GM23248 (cell line): ENCODE results near the gene G6PC3. TPM values are rescaled to one million over a fixed set of nuclear protein-coding genes. Genes with fewer than 3 reads are reported as not detected.
A peak's percentile ranks its signal among the peaks of the same experiment; 100 is the strongest.

Experiments
- DNase-seq: peaks from one replicate; pipeline ENCODE4 v3.0.0-alpha.2; 2015
- H2AFZ ChIP-seq: fragments of 200-600 bp; sonication (generic); 2 replicates; pipeline ENCODE4 v1.6.1; 2016; ENCODE audit warnings: antibody characterized with exemption
- H3F3A ChIP-seq: fragments of 200-600 bp; sonication (generic); 2 replicates; pipeline ENCODE4 v1.6.1; 2016; ENCODE audit warnings: mild to moderate bottlenecking, antibody characterized with exemption, mixed run types; ENCODE audit not compliant: insufficient read depth
- H3K27ac ChIP-seq: fragments of 200-600 bp; sonication (generic); 2 replicates; pipeline ENCODE4 v1.5.1; 2016; ENCODE audit warnings: mild to moderate bottlenecking
- H3K27me3 ChIP-seq: fragments of 200-600 bp; sonication (generic); replicated peaks from 2 replicates; pipeline ENCODE4 v1.6.1; 2016; ENCODE audit warnings: mild to moderate bottlenecking; ENCODE audit not compliant: insufficient read depth
- H3K36me3 ChIP-seq: fragments of 200-600 bp; sonication (generic); 2 replicates; pipeline ENCODE4 v1.6.1; 2016; ENCODE audit warnings: low read depth, mild to moderate bottlenecking
- H3K4me1 ChIP-seq: fragments of 200-600 bp; sonication (generic); 2 replicates; pipeline ENCODE4 v1.6.1; 2016; ENCODE audit warnings: mild to moderate bottlenecking; ENCODE audit not compliant: insufficient read depth
- H3K4me2 ChIP-seq: fragments of 200-600 bp; sonication (generic); one replicate; pipeline ENCODE4 v1.6.1; 2016; ENCODE audit warnings: mild to moderate bottlenecking; ENCODE audit not compliant: unreplicated experiment
- H3K4me3 ChIP-seq: fragments of 200-600 bp; sonication (generic); 2 replicates; pipeline ENCODE4 v1.5.1; 2016; ENCODE audit warnings: mild to moderate bottlenecking
- H3K79me2 ChIP-seq: fragments of 200-600 bp; sonication (generic); 2 replicates; pipeline ENCODE4 v1.6.1; 2016; ENCODE audit warnings: mild to moderate bottlenecking; ENCODE audit not compliant: insufficient read depth
- H3K9ac ChIP-seq: fragments of 200-600 bp; sonication (generic); 2 replicates; pipeline ENCODE4 v1.6.1; 2016; ENCODE audit warnings: mild to moderate bottlenecking
- H3K9me2 ChIP-seq: fragments of 200-600 bp; sonication (generic); 2 replicates; pipeline ENCODE4 v1.6.1; 2016; ENCODE audit warnings: mixed run types, mild to moderate bottlenecking, moderate library complexity; ENCODE audit not compliant: insufficient read depth
- H3K9me3 ChIP-seq: fragments of 200-600 bp; sonication (generic); one replicate; pipeline ENCODE4 v1.6.1; 2017; ENCODE audit warnings: low read depth
- H4K20me1 ChIP-seq: fragments of 200-600 bp; sonication (generic); 2 replicates; pipeline ENCODE4 v1.6.0; 2016; ENCODE audit not compliant: insufficient read depth
- EZH2 ChIP-seq: fragments of 200-600 bp; sonication (generic); IDR thresholded peaks from 2 replicates; pipeline ENCODE4 v1.6.1; 2018; ENCODE audit warnings: antibody characterized with exemption, mild to moderate bottlenecking; ENCODE audit not compliant: insufficient read depth, poor library complexity, severe bottlenecking
- EZH2phosphoT487 ChIP-seq: fragments of 200-600 bp; sonication (generic); IDR thresholded peaks from 2 replicates; pipeline ENCODE4 v1.6.1; 2018; ENCODE audit warnings: antibody characterized with exemption, moderate library complexity, mild to moderate bottlenecking, low read depth; ENCODE audit not compliant: insufficient read depth
- whole genome bisulfite sequencing, 2 experiments: methylation state at CpG; one replicate each; pipeline ENCODE4 v1.1.6; 2015 to 2017; ENCODE audit warnings: low lambda C conversion rate in 2 of 2, low coverage in 1 of 2; ENCODE audit errors: missing lambda C conversion rate in 2 of 2; 5-methylcytosine and 5-hydroxymethylcytosine counted together
- in situ Hi-C: fragments of 300-500 bp; cut with MboI; formaldehyde crosslinking; loops from 2 replicates; pipeline ENCODE4 v1.15.0; 2020
- polyA plus RNA-seq: library from polyadenylated mRNA; unstranded; fragments of >200 nt; fragmentation: Nextera tagmentation; extraction: Ambion mirVana; gene quantifications from 2 replicates; pipeline ENCODE4 v1.2.1, GENCODE V29; 2016
- small RNA-seq: library from RNA; depleted of rRNA; stranded (forward); fragments of <200 nt; gene quantifications from one replicate; pipeline ENCODE3, GENCODE V24; 2014; ENCODE audit warnings: low read depth, low replicate concordance
- total RNA-seq: library from RNA; depleted of rRNA; stranded (reverse); fragments of >200 nt; shearing (Covaris generic); gene quantifications from 2 replicates; pipeline ENCODE4 v1.2.3, GENCODE V29; 2014; rRNA removed

The G6PC3 gene
- total and polyA plus RNA-seq, 2 experiments from 2014 or later: 68.5 to 128 TPM

- Histone ChIP-seq H3K9ac (peak overlapping the region; percentile 94), H3K4me3 (peak overlapping the region; percentile 78), H2AFZ (peak overlapping the region; percentile 48), H3K9me2 (no peaks in the 10 kb centered on the region), H3K4me1 (peaks cover 14% of the 10 kb centered on the region), H3F3A (no peaks in the 10 kb centered on the region), H4K20me1 (no peaks in the 10 kb centered on the region), H3K27ac (peak overlapping the region; percentile 98), H3K36me3 (no peaks in the 10 kb centered on the region), H3K9me3 (no peaks in the 10 kb centered on the region), H3K27me3 (no peaks in the 10 kb centered on the region), H3K79me2 (peaks cover 54% of the 10 kb centered on the region), H3K4me2 (peak overlapping the region; percentile 89)
- DNase-seq: no peak
- WGBS, 2 experiments: 4% methylated on average over 22 to 27 of the region's 32 CpGs
- TF ChIP-seq EZH2phosphoT487 (no peak), EZH2 (no peak)
- in situ Hi-C loops: no loop called here
Observed at GRCh38 chr17:44122816-44123355, 52.4 kb downstream of the G6PC3 start.

GRCh38 chr17:44123356-44124117, 53.0 kb downstream of the G6PC3 start, which contains the start of gene HDAC5:
TSS of gene HDAC5 (minus strand) at chr17:44123641. CDS start at chr17:44117515, 6,126 bp downstream.
- in situ Hi-C loops: no loop called here

GRCh38 chr17:44124118-44124438, 53.5 kb downstream of the G6PC3 start:
- H3K4me3 ChIP-seq: peak overlapping the region; percentile 78
- no peaks in the 10 kb centered on the region for H3K9me2 ChIP-seq
- no peaks in the 10 kb centered on the region for H4K20me1 ChIP-seq
- TF ChIP-seq EZH2 (no peak), EZH2phosphoT487 (no peak)
- no peaks in the 10 kb centered on the region for H3F3A ChIP-seq
- DNase-seq: no peak
- in situ Hi-C loops: no loop called here
- peaks cover 14% of the 10 kb centered on the region for H3K4me1 ChIP-seq
- no peaks in the 10 kb centered on the region for H3K36me3 ChIP-seq
- 2 to 9% methylated on average over 4 to 8 of the region's 8 CpGs for WGBS, 2 experiments
- H3K4me2 ChIP-seq: peak overlapping the region; percentile 74
- H3K9ac ChIP-seq: peak overlapping the region; percentile 94
- peaks cover 42% of the 10 kb centered on the region for H3K79me2 ChIP-seq
- peak overlapping the region; percentile 75 for H2AFZ ChIP-seq
- peak overlapping the region; percentile 98 for H3K27ac ChIP-seq
- H3K9me3 ChIP-seq: no peaks in the 10 kb centered on the region
- H3K27me3 ChIP-seq: no peaks in the 10 kb centered on the region

More at GRCh38 chr17:44123356-44124117, 53.0 kb downstream of the G6PC3 start, which contains the start of gene HDAC5:
- Histone ChIP-seq H2AFZ (peak within 1 kb of the TSS; percentile 75), H3K4me3 (peak within 1 kb of the TSS; percentile 78), H3F3A (no peaks in the 10 kb centered on the region), H3K4me2 (peak within 1 kb of the TSS; percentile 89), H3K79me2 (peaks cover 48% of the 10 kb centered on the region), H3K9me3 (no peaks in the 10 kb centered on the region), H4K20me1 (no peaks in the 10 kb centered on the region), H3K36me3 (no peaks in the 10 kb centered on the region), H3K27me3 (no peaks in the 10 kb centered on the region), H3K9ac (peak within 1 kb of the TSS; percentile 94), H3K9me2 (no peaks in the 10 kb centered on the region), H3K4me1 (peaks cover 14% of the 10 kb centered on the region), H3K27ac (peak within 1 kb of the TSS; percentile 98)
- DNase-seq: peak; percentile 96
- WGBS, 2 experiments: 1 to 3% methylated on average over 31 to 75 of the region's 78 CpGs
- TF ChIP-seq EZH2phosphoT487: no peak

Small RNAs within 50 kb of the gene (small RNA-seq; reads per million reads assigned to genes)
- gene RF00012: not detected

Other genes starting within 250 kb of the G6PC3 start
- 6.3 and 11.1 TPM in 2 replicates for gene MPP3, start 237.6 kb upstream of the G6PC3 start, total RNA-seq
- gene MPP3, start 237.6 kb upstream of the G6PC3 start, polyA plus RNA-seq: 4.8 and 6.6 TPM in 2 replicates
- not detected in 2 replicates for gene CD300LG, start 223.6 kb upstream of the G6PC3 start, total RNA-seq
- gene CD300LG, start 223.6 kb upstream of the G6PC3 start, polyA plus RNA-seq: not detected in 2 replicates
- gene MPP2, start 163.2 kb upstream of the G6PC3 start, total RNA-seq: 5.1 and 13.8 TPM in 2 replicates
- 3.8 and 4.1 TPM in 2 replicates for gene MPP2, start 163.2 kb upstream of the G6PC3 start, polyA plus RNA-seq
- gene PPY, start 128.3 kb upstream of the G6PC3 start, total RNA-seq: not detected in 2 replicates
- not detected in 2 replicates for gene PPY, start 128.3 kb upstream of the G6PC3 start, polyA plus RNA-seq
- gene PYY, start 116.8 kb upstream of the G6PC3 start, total RNA-seq: not detected in 2 replicates
- gene PYY, start 116.8 kb upstream of the G6PC3 start, polyA plus RNA-seq: not detected in 2 replicates
- gene NAGS, start 66.1 kb upstream of the G6PC3 start, total RNA-seq: 1.8 and 2.8 TPM in 2 replicates
- gene NAGS, start 66.1 kb upstream of the G6PC3 start, polyA plus RNA-seq: 1.6 and 2.3 TPM in 2 replicates
- 25.5 and 45.4 TPM in 2 replicates for gene TMEM101, start 55.8 kb upstream of the G6PC3 start, total RNA-seq
- 24.4 and 25.0 TPM in 2 replicates for gene TMEM101, start 55.8 kb upstream of the G6PC3 start, polyA plus RNA-seq
- gene LSM12, start 4.1 kb upstream of the G6PC3 start, total RNA-seq: 36.1 and 49.4 TPM in 2 replicates
- 122 and 125 TPM in 2 replicates for gene LSM12, start 4.1 kb upstream of the G6PC3 start, polyA plus RNA-seq
- gene HDAC5, start 52.9 kb downstream of the G6PC3 start, total RNA-seq: 84.4 and 98.7 TPM in 2 replicates
- gene HDAC5, start 52.9 kb downstream of the G6PC3 start, polyA plus RNA-seq: 28.5 and 32.2 TPM in 2 replicates
- gene HROB, start 71.2 kb downstream of the G6PC3 start, total RNA-seq: 1.3 and 1.8 TPM in 2 replicates
- 3.5 and 3.6 TPM in 2 replicates for gene HROB, start 71.2 kb downstream of the G6PC3 start, polyA plus RNA-seq
- gene ASB16, start 100.0 kb downstream of the G6PC3 start, total RNA-seq: not detected in 2 replicates
- gene ASB16, start 100.0 kb downstream of the G6PC3 start, polyA plus RNA-seq: 0.22 and 0.25 TPM in 2 replicates
- 41.6 and 42.6 TPM in 2 replicates for gene TMUB2, start 116.2 kb downstream of the G6PC3 start, total RNA-seq
- gene TMUB2, start 116.2 kb downstream of the G6PC3 start, polyA plus RNA-seq: 44.6 and 45.0 TPM in 2 replicates
- gene ATXN7L3, start 129.1 kb downstream of the G6PC3 start, total RNA-seq: 48.2 and 60.4 TPM in 2 replicates
- gene ATXN7L3, start 129.1 kb downstream of the G6PC3 start, polyA plus RNA-seq: 9.8 and 10.0 TPM in 2 replicates
- gene UBTF, start 148.9 kb downstream of the G6PC3 start, total RNA-seq: 61.1 and 62.3 TPM in 2 replicates
- gene UBTF, start 148.9 kb downstream of the G6PC3 start, polyA plus RNA-seq: 48.2 and 48.4 TPM in 2 replicates
- not detected in 2 replicates for gene SLC4A1, start 197.4 kb downstream of the G6PC3 start, total RNA-seq
- not detected in 2 replicates for gene SLC4A1, start 197.4 kb downstream of the G6PC3 start, polyA plus RNA-seq
- 0.11 TPM in 1 of 2 replicates, not detected in the other for gene RUNDC3A, start 237.9 kb downstream of the G6PC3 start, total RNA-seq
- 0.24 TPM in 1 of 2 replicates, not detected in the other for gene RUNDC3A, start 237.9 kb downstream of the G6PC3 start, polyA plus RNA-seq